AG04450 (cell line): ENCODE data around the gene PDE1C. TPM values are rescaled to one million over a fixed set of nuclear protein-coding genes. Genes with fewer than 3 reads are reported as not detected.

Experiments used
- CTCF ChIA-PET: fragments of 300-600, 350-600 bp; formaldehyde crosslinking; extraction: SDS; loops from one replicate; lab custom pipeline; 2022; ENCODE audit warnings: antibody characterized with exemption, inconsistent platforms; lab: Charles Lee
- POLR2A ChIA-PET: fragments of 350-600 bp; formaldehyde crosslinking; extraction: SDS; loops from one replicate; lab custom pipeline; 2021; ENCODE audit warnings: antibody characterized with exemption, inconsistent platforms; lab: Yijun Ruan, JAX
- DNase-seq: peaks from one replicate; pipeline ENCODE4 v3.0.0-alpha.2; 2011; ENCODE audit warnings: low read depth, low spot score
- H3K27ac ChIP-seq: one replicate; pipeline ENCODE4 v1.5.1; 2012; ENCODE audit warnings: low read depth, low read length, control low read depth
- H3K27me3 ChIP-seq: one replicate; pipeline ENCODE4 v1.6.0; 2012; ENCODE audit warnings: low read length; ENCODE audit not compliant: control insufficient read depth, insufficient read depth
- H3K4me3 ChIP-seq: 2 replicates; pipeline ENCODE4 v1.5.1; 2011; ENCODE audit warnings: mild to moderate bottlenecking, low read depth, low read length, control low read depth
- H3K9me3 ChIP-seq: 2 replicates; pipeline ENCODE4 v1.5.1; 2012; ENCODE audit warnings: low read length; ENCODE audit not compliant: control insufficient read depth, insufficient read depth
- CTCF ChIP-seq: IDR thresholded peaks from 2 replicates; pipeline ENCODE4 v1.5.1; 2011; ENCODE audit warnings: low read depth, low read length, control low read depth, inconsistent platforms
- polyA plus RNA-seq: library from polyadenylated mRNA; depleted of rRNA; stranded (reverse); fragments of >200 nt; gene quantifications from 2 replicates; pipeline ENCODE4 v1.2.3, GENCODE V29; 2011

Gene PDE1C
- polyA plus RNA-seq, 1 experiment: 3.8 TPM

GRCh38 chr7:31955021-31955420 is 115.2 kb downstream of the PDE1C start:
- H3K27ac ChIP-seq: no peak overlapping the region
- peaks cover 11% of the 10 kb centered on the region for H3K9me3 ChIP-seq
- DNase-seq: no peak
- ChIA-PET POLR2A (no interaction called here), CTCF (no interaction called here)
- H3K27me3 ChIP-seq: no peaks in the 10 kb centered on the region
- TF ChIP-seq CTCF: no peak
- no peak overlapping the region for H3K4me3 ChIP-seq

- no peak overlapping the region for H3K4me3 ChIP-seq
These were observed 115.7 kb downstream of the PDE1C start for GRCh38 chr7:31954500-31954899.

GRCh38 chr7:31953432-31953831 is 116.8 kb downstream of the PDE1C start:
- ChIA-PET CTCF (interaction anchor here (1.2 kb wide), 1 partner anchor 1215 kb away, joined by 3 read pairs; no protein-coding TSS in a partner anchor), POLR2A (no interaction called here)
- TF ChIP-seq CTCF: no peak
- Histone ChIP-seq H3K27me3 (no peaks in the 10 kb centered on the region), H3K27ac (no peak overlapping the region), H3K4me3 (no peak overlapping the region), H3K9me3 (peaks cover 11% of the 10 kb centered on the region)
- DNase-seq: no peak

More at GRCh38 chr7:31954500-31954899, 115.7 kb downstream of the PDE1C start:
- CTCF ChIA-PET: no interaction called here
- Histone ChIP-seq H3K9me3 (peaks cover 11% of the 10 kb centered on the region), H3K27me3 (no peaks in the 10 kb centered on the region), H3K27ac (no peak overlapping the region)
- no peak for TF ChIP-seq CTCF
- DNase-seq: no peak
- POLR2A ChIA-PET: no interaction called here

- Histone ChIP-seq H3K4me3 (no peak overlapping the region), H3K27me3 (no peaks in the 10 kb centered on the region), H3K27ac (no peak overlapping the region), H3K9me3 (peaks cover 10% of the 10 kb centered on the region)
- ChIA-PET POLR2A (interaction anchor here (0.6 kb wide), 1 partner anchor 545 kb away, joined by 3 read pairs; the partner anchor contains the start of gene AVL9), CTCF (no interaction called here)
- no peak for DNase-seq
- no peak for TF ChIP-seq CTCF
These were observed 120.0 kb downstream of the PDE1C start for GRCh38 chr7:31950091-31950755.

GRCh38 chr7:31948029-31948428 is 122.2 kb downstream of the PDE1C start:
- DNase-seq: peak; percentile 33
- Histone ChIP-seq H3K27me3 (no peaks in the 10 kb centered on the region), H3K4me3 (no peak overlapping the region), H3K27ac (no peak overlapping the region), H3K9me3 (peaks cover 13% of the 10 kb centered on the region)
- TF ChIP-seq CTCF: no peak
- POLR2A ChIA-PET: interaction anchor here (1.2 kb wide), 1 partner anchor 39 kb away, joined by 6 read pairs; no protein-coding TSS in a partner anchor
- CTCF ChIA-PET: no interaction called here
